ENCODE results near the gene EFCAB8.

DNA sequence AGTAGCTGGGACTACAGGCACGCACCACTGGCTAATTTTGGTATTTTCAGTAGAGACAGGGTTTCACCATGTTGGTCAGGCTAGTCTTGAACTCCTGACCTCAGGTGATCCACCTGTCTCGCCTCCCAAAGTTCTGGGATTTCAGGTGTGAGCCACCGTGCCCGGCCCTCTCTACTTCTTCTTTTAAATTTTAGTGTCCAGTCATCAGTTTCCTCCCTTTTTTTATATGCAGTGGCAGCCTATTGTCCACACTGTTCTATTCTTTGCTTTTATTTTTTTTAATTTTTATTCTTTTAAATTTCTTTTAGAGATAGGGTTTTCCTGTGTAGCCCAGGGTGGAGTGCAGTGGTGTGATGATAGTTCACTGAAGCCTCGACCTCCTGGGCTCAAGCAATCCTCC is 12.3 kb downstream of the EFCAB8 start:
- TF ChIP-seq POLR2AphosphoS5 (IDR thresholded peaks at IDR 0.05; ENCODE audit: low read depth, low read length) (no peak), POLR2A (IDR thresholded peaks at IDR 0.05; ENCODE audit: low read depth, low read length) (no peak), POU2F2 (IDR thresholded peaks at IDR 0.05; ENCODE audit: low read depth, low read length) (no peak), TAF1 (IDR thresholded peaks at IDR 0.05; ENCODE audit: low read depth, low read length) (no peak), SPI1 (IDR thresholded peaks at IDR 0.05; ENCODE audit: low read depth, low read length) (no peak)

Measured in GM12891 (cell line).